CD4-positive, alpha-beta T cell treated with Interleukin-6 at 100 ng/mL for 8 hours (primary cell): ENCODE results near the gene TSR1.
A peak's percentile ranks its signal among the peaks of the same experiment; 100 is the strongest.

Source experiments
- DNase-seq: peaks from one replicate; pipeline ENCODE4 v3.0.0-alpha.2; 2020; ENCODE audit warnings: mixed read lengths, low spot score

Gene TSR1

GRCh38 chr17:2336215-2336851 lies at the start of gene TSR1:
TSS of gene TSR1 (minus strand) at chr17:2336457. CDS start at chr17:2336427, 30 bp downstream.
- DNase-seq = peak; percentile 86

- DNase-seq = no peak
Measured at GRCh38 chr17:2385240-2386210, 49.3 kb upstream of the TSR1 start.

GRCh38 chr17:2384439-2385127 lies 48.3 kb upstream of the TSR1 start:
- no peak for DNase-seq

- DNase-seq = no peak
Measured at GRCh38 chr17:2383628-2384167, 47.4 kb upstream of the TSR1 start.

GRCh38 chr17:2380950-2381649 lies 44.8 kb upstream of the TSR1 start:
- DNase-seq = no peak

- no peak for DNase-seq
Measured at GRCh38 chr17:2380226-2380922, 44.1 kb upstream of the TSR1 start.

- DNase-seq = no peak
Measured at GRCh38 chr17:2379489-2380225, 43.4 kb upstream of the TSR1 start.

- DNase-seq = no peak
Measured at GRCh38 chr17:2378905-2379304, 42.6 kb upstream of the TSR1 start.

GRCh38 chr17:2377659-2378058 lies 41.4 kb upstream of the TSR1 start:
- no peak for DNase-seq

- no peak for DNase-seq
Measured at GRCh38 chr17:2376107-2376506, 39.9 kb upstream of the TSR1 start.

GRCh38 chr17:2375406-2375805 lies 39.1 kb upstream of the TSR1 start:
- DNase-seq = no peak

GRCh38 chr17:2374549-2375285 lies 38.5 kb upstream of the TSR1 start:
- DNase-seq = no peak

GRCh38 chr17:2373179-2373578 lies 36.9 kb upstream of the TSR1 start:
- no peak for DNase-seq

- DNase-seq = no peak
Measured at GRCh38 chr17:2372681-2373080, 36.4 kb upstream of the TSR1 start.

GRCh38 chr17:2372180-2372579 lies 35.9 kb upstream of the TSR1 start:
- DNase-seq = no peak

GRCh38 chr17:2371183-2372130 lies 35.2 kb upstream of the TSR1 start:
- no peak for DNase-seq

- no peak for DNase-seq
Measured at GRCh38 chr17:2370211-2370589, 33.9 kb upstream of the TSR1 start.

- DNase-seq = no peak
Measured at GRCh38 chr17:2369551-2370210, 33.4 kb upstream of the TSR1 start.
